DOHH2 (cell line): ENCODE data around the gene MUSTN1.

Experiments used
- H3F3A ChIP-seq: fragments of 200-600 bp; sonication (generic), shearing (Covaris generic); 2 replicates; pipeline ENCODE4 v1.6.0; 2016; ENCODE audit warnings: antibody characterized with exemption, mild to moderate bottlenecking; ENCODE audit not compliant: control insufficient read depth, insufficient read depth
- H3K27ac ChIP-seq: fragments of 200-600 bp; sonication (generic); 2 replicates; pipeline ENCODE4 v1.5.1; 2014; ENCODE audit warnings: low read depth, mild to moderate bottlenecking, low read length, moderate library complexity
- H3K27me3 ChIP-seq: fragments of 200-600 bp; sonication (generic); 2 replicates; pipeline ENCODE4 v1.6.1; 2014; ENCODE audit warnings: mild to moderate bottlenecking, low read length, mixed read lengths; ENCODE audit not compliant: control insufficient read depth
- H3K36me3 ChIP-seq: fragments of 200-600 bp; sonication (generic); 2 replicates; pipeline ENCODE4 v1.6.1; 2014; ENCODE audit warnings: mild to moderate bottlenecking, low read length, moderate library complexity, mixed read lengths; ENCODE audit not compliant: control insufficient read depth
- H3K4me1 ChIP-seq: fragments of 200-600 bp; sonication (generic); 2 replicates; pipeline ENCODE4 v1.6.1; 2014; ENCODE audit warnings: mild to moderate bottlenecking, low read length, mixed read lengths; ENCODE audit not compliant: control insufficient read depth
- H3K4me2 ChIP-seq: fragments of 200-600 bp; sonication (generic); 2 replicates; pipeline ENCODE4 v1.6.0; 2014; ENCODE audit warnings: mild to moderate bottlenecking, low read length, moderate library complexity
- H3K4me3 ChIP-seq: fragments of 200-600 bp; sonication (generic); 2 replicates; pipeline ENCODE4 v1.5.1; 2014; ENCODE audit warnings: mild to moderate bottlenecking, low read length, mixed read lengths
- H3K79me2 ChIP-seq: fragments of 200-600 bp; sonication (generic); 2 replicates; pipeline ENCODE4 v1.6.1; 2014; ENCODE audit warnings: mild to moderate bottlenecking, low read length, mixed read lengths; ENCODE audit not compliant: control insufficient read depth
- H3K9me2 ChIP-seq: fragments of 200-600 bp; sonication (generic); replicated peaks from 2 replicates; pipeline ENCODE4 v1.6.1; 2014; ENCODE audit warnings: mild to moderate bottlenecking, low read length, mixed read lengths; ENCODE audit not compliant: control insufficient read depth
- H3K9me3 ChIP-seq: fragments of 200-600 bp; sonication (generic); 2 replicates; pipeline ENCODE4 v1.6.1; 2014; ENCODE audit warnings: antibody characterized with exemption, low read length, mixed read lengths; ENCODE audit not compliant: control insufficient read depth, insufficient read depth
- H4K20me1 ChIP-seq: fragments of 200-600 bp; sonication (generic); 2 replicates; pipeline ENCODE4 v1.6.0; 2014; ENCODE audit warnings: low read depth, mild to moderate bottlenecking, antibody characterized with exemption, low read length, moderate library complexity; ENCODE audit not compliant: control insufficient read depth, insufficient read depth
- CTCF ChIP-seq: fragments of 200-600 bp; sonication (generic); IDR thresholded peaks from one replicate; pipeline ENCODE4 v1.5.1; 2014; ENCODE audit warnings: antibody characterized with exemption, mild to moderate bottlenecking, low read depth, low read length; ENCODE audit not compliant: poor library complexity, severe bottlenecking
- EZH2phosphoT487 ChIP-seq: fragments of 200-600 bp; sonication (generic); IDR thresholded peaks from 2 replicates; pipeline ENCODE4 v1.6.1; 2017; ENCODE audit warnings: borderline replicate concordance, mild to moderate bottlenecking, antibody characterized with exemption, low read length, moderate library complexity, mixed read lengths

The MUSTN1 gene

GRCh38 chr3:52831500-52832301 is 3.1 kb downstream of the MUSTN1 start:
- Histone ChIP-seq H3K36me3 (no peaks in the 10 kb centered on the region), H3K9me3 (no peaks in the 10 kb centered on the region), H3K79me2 (no peaks in the 10 kb centered on the region), H3K4me1 (no peaks in the 10 kb centered on the region), H3K4me3 (no peak overlapping the region), H3K9me2 (no peaks in the 10 kb centered on the region), H3K27ac (no peak overlapping the region), H3K27me3 (no peaks in the 10 kb centered on the region), H3K4me2 (no peak overlapping the region), H3F3A (no peaks in the 10 kb centered on the region), H4K20me1 (no peaks in the 10 kb centered on the region)
- no peak for TF ChIP-seq CTCF
- no peak for TF ChIP-seq EZH2phosphoT487

GRCh38 chr3:52830535-52831258 is 4.1 kb downstream of the MUSTN1 start, which contains the start of gene ITIH4:
Gene ITIH4 (minus strand): TSS chr3:52830672. CDS start chr3:52830642, 30 bp downstream.
- Histone ChIP-seq H3K4me1 (no peaks in the 10 kb centered on the region), H3K9me2 (no peaks in the 10 kb centered on the region), H3K36me3 (no peaks in the 10 kb centered on the region), H3K27ac (no peak within 1 kb of the TSS), H3K27me3 (no peaks in the 10 kb centered on the region), H3F3A (no peaks in the 10 kb centered on the region), H3K4me2 (no peak within 1 kb of the TSS), H3K79me2 (no peaks in the 10 kb centered on the region), H4K20me1 (no peaks in the 10 kb centered on the region), H3K9me3 (no peaks in the 10 kb centered on the region), H3K4me3 (no peak within 1 kb of the TSS)
- TF ChIP-seq CTCF: no peak
- no peak for TF ChIP-seq EZH2phosphoT487

- no peak overlapping the region for H3K4me3 ChIP-seq
- no peaks in the 10 kb centered on the region for H4K20me1 ChIP-seq
- TF ChIP-seq EZH2phosphoT487 (no peak), CTCF (no peak)
- H3K79me2 ChIP-seq: no peaks in the 10 kb centered on the region
- H3K9me3 ChIP-seq: no peaks in the 10 kb centered on the region
- no peak overlapping the region for H3K4me2 ChIP-seq
- H3K9me2 ChIP-seq: no peaks in the 10 kb centered on the region
- no peak overlapping the region for H3K27ac ChIP-seq
- H3K36me3 ChIP-seq: no peaks in the 10 kb centered on the region
- H3K4me1 ChIP-seq: no peaks in the 10 kb centered on the region
- H3K27me3 ChIP-seq: no peaks in the 10 kb centered on the region
- H3F3A ChIP-seq: no peaks in the 10 kb centered on the region
Observed at GRCh38 chr3:52829906-52830463, 4.8 kb downstream of the MUSTN1 start.
